Smooth muscle cell of the pulmonary artery (primary cell): ENCODE results near the gene FBN3. TPM values are rescaled to one million over a fixed set of nuclear protein-coding genes. Genes with fewer than 3 reads are reported as not detected.

Experiments used
- total RNA-seq: library from RNA; depleted of rRNA; stranded (reverse); fragments of >200 nt; gene quantifications from 2 replicates; pipeline ENCODE4 v1.2.3, GENCODE V29; 2014

FBN3 gene
- not detected in 2 replicates for total RNA-seq

DNA sequence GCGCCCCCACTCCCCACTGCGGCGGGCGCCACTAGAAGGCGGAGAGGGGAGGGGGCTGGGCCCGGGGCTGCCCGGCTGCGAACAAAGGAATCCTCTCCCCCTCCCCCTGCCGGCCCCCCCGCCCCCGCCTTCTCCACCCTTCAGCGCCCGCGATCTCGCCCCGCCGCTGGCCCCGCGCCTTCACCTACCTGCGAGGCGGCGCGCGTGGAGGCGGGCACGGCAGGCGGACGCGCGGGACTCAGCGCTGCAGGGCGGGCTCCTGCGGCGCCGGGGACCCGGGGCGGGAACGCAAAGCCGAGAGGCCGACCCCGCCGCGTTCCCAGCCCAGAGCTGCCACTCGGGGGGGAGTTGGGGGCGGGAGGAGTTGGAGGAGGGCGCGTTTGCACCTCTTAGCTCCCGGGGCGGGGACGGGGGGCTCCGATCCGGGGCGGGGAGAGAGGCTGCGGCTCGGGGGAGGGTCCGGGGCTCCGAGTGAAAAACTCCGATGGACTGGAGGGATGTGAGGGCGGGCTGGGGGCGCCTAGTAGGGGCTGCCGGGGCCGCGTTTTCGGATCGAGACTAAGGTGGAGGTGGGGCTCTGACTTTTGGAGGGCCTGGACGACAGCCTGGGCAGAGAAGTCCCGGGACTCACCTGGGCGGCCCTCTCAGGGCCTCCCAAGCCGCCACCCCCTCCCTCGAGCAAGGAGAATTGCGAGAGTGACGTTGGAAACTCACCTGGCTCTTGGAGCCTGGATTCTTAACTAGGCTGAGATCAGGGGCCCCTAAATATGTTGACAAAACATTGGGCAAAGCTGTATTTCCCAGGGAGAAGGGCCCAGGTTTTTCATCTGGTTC is at the start of gene FBN3:
Gene FBN3 (minus strand): TSS at position 332 of the 834 bp plus-strand sequence. CDS start 2,112 bp downstream, outside the sequence.

DNA sequence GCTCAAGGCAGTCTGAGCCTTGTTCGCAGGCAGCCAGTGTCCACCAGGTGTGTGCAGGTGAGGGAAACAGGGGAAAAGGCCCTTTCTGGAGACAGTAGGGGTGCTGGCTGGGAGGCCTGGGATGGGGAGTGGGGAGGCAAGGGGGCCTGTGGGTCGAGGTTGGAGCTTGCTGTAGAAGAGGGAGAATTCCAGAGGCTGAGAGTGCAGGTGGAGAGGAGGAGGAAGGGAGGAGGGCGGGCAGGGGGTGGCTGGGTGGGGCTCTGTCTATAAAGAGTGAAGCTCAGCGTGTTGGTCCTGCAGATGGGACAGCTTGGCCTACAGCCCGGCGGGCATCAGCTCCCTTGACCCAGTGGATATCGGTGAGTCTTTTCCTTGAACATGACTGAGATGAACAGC is 96.9 kb downstream of the FBN3 start, which contains the start of gene CCL25:
Gene CCL25 (plus strand): TSS at position 297 of the 396 bp plus-strand sequence. CDS start 290 bp downstream, outside the sequence.

Other genes starting within 250 kb of the FBN3 start
- gene MAP2K7, start 245.7 kb downstream of the FBN3 start, total RNA-seq: 17.1 and 17.7 TPM in 2 replicates
- gene TGFBR3L, start 234.8 kb downstream of the FBN3 start, total RNA-seq: 1.6 and 5.6 TPM in 2 replicates
- 14.9 and 19.0 TPM in 2 replicates for gene SNAPC2, start 229.3 kb downstream of the FBN3 start, total RNA-seq
- 2.5 and 7.4 TPM in 2 replicates for gene CTXN1, start 223.5 kb downstream of the FBN3 start, total RNA-seq
- 24.8 and 36.8 TPM in 2 replicates for gene TIMM44, start 205.9 kb downstream of the FBN3 start, total RNA-seq
- gene ELAVL1, start 144.0 kb downstream of the FBN3 start, total RNA-seq: 59.9 and 67.5 TPM in 2 replicates
- gene CCL25, start 96.8 kb downstream of the FBN3 start, total RNA-seq: not detected in 2 replicates
- 4.7 and 18.8 TPM in 2 replicates for gene CERS4, start 59.8 kb upstream of the FBN3 start, total RNA-seq
- 34.2 and 51.4 TPM in 2 replicates for gene CD320, start 158.8 kb upstream of the FBN3 start, total RNA-seq
- gene NDUFA7, start 171.8 kb upstream of the FBN3 start, total RNA-seq: 19.8 and 31.8 TPM in 2 replicates
- gene RPS28, start 171.9 kb upstream of the FBN3 start, total RNA-seq: 510 and 600 TPM in 2 replicates
- 0.17 and 0.26 TPM in 2 replicates for gene KANK3, start 193.7 kb upstream of the FBN3 start, total RNA-seq
- 32.2 and 45.7 TPM in 2 replicates for gene ANGPTL4, start 214.6 kb upstream of the FBN3 start, total RNA-seq
- 107 and 131 TPM in 2 replicates for gene RAB11B, start 240.8 kb upstream of the FBN3 start, total RNA-seq